Measurements from ENCODE around the gene CSNK1E. TPM values are rescaled to one million over a fixed set of nuclear protein-coding genes. Genes with fewer than 3 reads are reported as not detected.

CSNK1E gene
- total and polyA plus RNA-seq, 2 of the 4 experiments (the other 2 are of a cell fraction) = 116 to 276 TPM

DNA sequence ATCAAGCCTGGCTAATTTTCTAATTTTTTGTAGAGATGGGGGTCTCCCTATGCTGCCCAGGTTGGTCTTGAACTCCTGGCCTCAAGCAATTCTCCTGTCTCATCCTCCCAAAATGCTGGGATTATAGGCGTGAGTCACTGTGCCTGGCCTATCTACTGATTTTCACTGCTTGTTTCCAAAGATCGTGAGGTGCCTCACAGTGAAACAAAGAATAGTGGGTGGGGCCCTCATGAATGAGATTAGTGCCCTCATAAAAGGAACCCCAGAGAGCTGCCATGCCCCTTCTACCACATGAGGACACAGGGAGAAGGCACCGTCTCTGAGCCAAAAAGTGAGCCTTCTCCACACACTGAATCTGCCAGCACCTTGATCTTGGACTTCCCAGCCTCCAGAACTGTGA lies 67.9 kb downstream of the CSNK1E start:
- no peak overlapping the region for H2AK9ac ChIP-seq (replicated peaks; ENCODE audit: low read depth, low read length, poor library complexity)
- peaks cover 59% of the 10 kb centered on the region for H4K20me1 ChIP-seq (ENCODE audit: insufficient read depth, low read length)
- no peak overlapping the region for H2BK20ac ChIP-seq (ENCODE audit: low read depth, low read length)
- ChIA-PET POLR2A (ENCODE audit: unreplicated experiment) (no interaction called here), CTCF (no interaction called here)
- no peak overlapping the region for H2BK5ac ChIP-seq (ENCODE audit: low read depth, low read length, poor library complexity, severe bottlenecking)
- BruUV-seq (replicated peaks) = no TSS peak
- TF ChIP-seq FOS (IDR thresholded peaks at IDR 0.05; ENCODE audit: low read depth, low read length) = no peak
- TF ChIP-seq BHLHE40 (IDR thresholded peaks at IDR 0.05; ENCODE audit: low read depth, low read length) = no peak
- TF ChIP-seq CEBPB (IDR thresholded peaks at IDR 0.05; ENCODE audit: low read depth, low read length) = no peak
- no peak for TF ChIP-seq MAZ (IDR thresholded peaks at IDR 0.05; ENCODE audit: borderline replicate concordance, low read depth, low read length)
- TF ChIP-seq SMC3 (IDR thresholded peaks at IDR 0.05; ENCODE audit: low read depth, low read length) = no peak
- no peak for TF ChIP-seq CHD1 (IDR thresholded peaks at IDR 0.05; ENCODE audit: low read depth, low read length)
- no peak for TF ChIP-seq RFX5 (IDR thresholded peaks at IDR 0.05; ENCODE audit: low read depth, low read length)
- ATAC-seq (ENCODE audit: low read depth) (no peak), DNase-seq (no peak)
- no peak overlapping the region for H3K18ac ChIP-seq (ENCODE audit: low read depth, low read length)
- H3K4ac ChIP-seq (ENCODE audit: low read depth, low read length) = no peak overlapping the region
- WGBS, 2 experiments (ENCODE audit: extremely low coverage in 2 of 2, insufficient read length in 1 of 2) = 90% methylated on average over 2 of the region's 3 CpGs; no CpG with 5 or more reads in 1 of the 2 experiments
- no peak overlapping the region for H4K5ac ChIP-seq (ENCODE audit: low read depth, low read length)
- no peak overlapping the region for H3K56ac ChIP-seq (ENCODE audit: extremely low read depth, insufficient read depth, low read length)
- in situ Hi-C loops (cut with MboI; ENCODE audit: low sequenced_read_pairs) (no loop called here), dilution Hi-C loops (cut with HindIII; ENCODE audit: low sequenced_read_pairs, unreplicated experiment) (no loop called here), intact Hi-C loops (cut with micrococcal nuclease) (no loop called here)
- no peak overlapping the region for H3K4me2 ChIP-seq (ENCODE audit: low read depth, low read length)
- no peak overlapping the region for H4K8ac ChIP-seq (ENCODE audit: low read depth in 2 of 2, low read length in 2 of 2)
- peaks cover 9% of the 10 kb centered on the region for H3K4me1 ChIP-seq (ENCODE audit: control insufficient read depth, insufficient read depth, low read length)
- no peak overlapping the region for H2AFZ ChIP-seq (replicated peaks; ENCODE audit: low read length, poor library complexity)
- no peak overlapping the region for H4K91ac ChIP-seq (ENCODE audit: insufficient read depth, low read depth, low read length)
- no peak overlapping the region for H2BK120ac ChIP-seq (ENCODE audit: low read depth, low read length)
- H3K4me3 ChIP-seq (ENCODE audit: insufficient read depth, low read depth, low read length) = no peak overlapping the region
- no peak overlapping the region for H3K14ac ChIP-seq (replicated peaks; ENCODE audit: low read depth, low read length)
- no peaks in the 10 kb centered on the region for H3K27me3 ChIP-seq (ENCODE audit: control insufficient read depth, insufficient read depth, low read length)
- H3K23ac ChIP-seq (ENCODE audit: low read depth, low read length) = no peak overlapping the region
- peaks cover 27% of the 10 kb centered on the region for H3K36me3 ChIP-seq (ENCODE audit: control insufficient read depth, insufficient read depth, low read length)
- no peak overlapping the region for H3K9ac ChIP-seq (ENCODE audit: low read depth, low read length)
- 0 out of 2 replicates have a peak, but pooled peaks cover 3% of the 10 kb centered on the region for H3K9me3 ChIP-seq (ENCODE audit: control insufficient read depth, insufficient read depth, low read length)
- H3K9me1 ChIP-seq (ENCODE audit: insufficient read depth, low read length) = peaks cover 25% of the 10 kb centered on the region
- no peak overlapping the region for H2BK15ac ChIP-seq (ENCODE audit: low read depth, low read length)
- peaks cover 37 to 85% of the 10 kb centered on the region in 2 experiments for H3K79me1 ChIP-seq (ENCODE audit: low read depth in 1 of 2, low read length in 2 of 2)
- H3K27ac ChIP-seq (ENCODE audit: insufficient read depth, low read length) = no peak overlapping the region
- H2AK5ac ChIP-seq (ENCODE audit: low read depth, low read length) = no peak overlapping the region

Data from IMR-90 (cell line).